Measurements from ENCODE around the gene F2RL3.

The F2RL3 gene

GRCh38 chr19:16888629-16889365 lies at the start of gene F2RL3:
TSS of gene F2RL3 (plus strand) at chr19:16888999. CDS start at chr19:16889190, 191 bp downstream.
- DNase-seq (ENCODE audit: low read depth): no peak

DNA sequence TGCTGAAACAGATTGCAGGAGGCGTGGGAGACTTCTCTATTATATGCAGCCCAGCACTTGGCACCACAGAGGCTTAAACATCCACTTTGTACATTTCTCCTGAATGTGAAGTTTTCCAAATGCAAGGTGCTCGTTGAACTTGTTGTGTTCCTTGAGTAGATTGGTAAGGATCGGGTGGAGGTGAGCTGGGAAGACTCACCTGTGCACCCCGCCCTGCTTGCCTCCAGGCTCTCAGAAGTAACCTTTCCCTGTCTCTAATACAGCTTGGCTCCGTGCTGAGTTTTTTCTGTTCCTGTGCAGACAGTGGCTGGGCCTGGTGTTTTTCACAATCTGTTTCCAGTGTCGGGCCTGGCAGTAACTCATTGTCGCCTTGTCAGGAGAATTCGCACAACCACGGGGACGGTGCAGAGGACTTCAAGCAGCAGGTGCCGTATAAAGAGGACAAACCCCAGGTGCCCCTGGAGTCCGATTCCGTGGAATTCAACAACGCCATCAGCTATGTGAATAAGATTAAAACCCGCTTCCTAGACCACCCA lies 47.3 kb upstream of the F2RL3 start:
- DNase-seq (ENCODE audit: low read depth): no peak

GRCh38 chr19:16846901-16847300 lies 41.9 kb upstream of the F2RL3 start:
- DNase-seq (ENCODE audit: low read depth): no peak

GRCh38 chr19:16847430-16847829 lies 41.4 kb upstream of the F2RL3 start:
- no peak for DNase-seq (ENCODE audit: low read depth)

- DNase-seq (ENCODE audit: low read depth): no peak
Measured at GRCh38 chr19:16849168-16849567, 39.6 kb upstream of the F2RL3 start.

- no peak for DNase-seq (ENCODE audit: low read depth)
Measured at GRCh38 chr19:16850133-16850532, 38.7 kb upstream of the F2RL3 start.

GRCh38 chr19:16851031-16851712 lies 37.6 kb upstream of the F2RL3 start:
- no peak for DNase-seq (ENCODE audit: low read depth)

GRCh38 chr19:16853066-16853465 lies 35.7 kb upstream of the F2RL3 start:
- no peak for DNase-seq (ENCODE audit: low read depth)

DNA sequence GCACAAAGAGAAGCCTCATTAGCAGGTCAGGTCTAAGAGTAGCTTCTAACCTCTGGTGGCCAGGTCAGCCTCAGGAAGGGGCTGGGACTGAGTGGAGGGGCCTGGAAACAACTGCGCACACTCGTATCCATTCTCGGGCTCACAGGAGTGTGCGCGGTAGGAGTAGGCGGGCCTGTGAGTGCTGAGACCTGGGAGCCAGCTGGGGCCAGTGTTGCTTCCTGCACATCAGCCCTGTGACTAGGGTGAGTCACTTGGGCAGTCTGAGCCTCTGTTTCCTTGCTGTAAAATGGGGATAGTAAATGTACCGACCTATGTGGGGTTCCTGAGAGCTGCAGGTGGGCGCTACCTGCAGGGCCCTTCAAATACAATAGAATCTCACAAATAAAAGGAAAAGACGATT lies 32.7 kb upstream of the F2RL3 start:
- DNase-seq (ENCODE audit: low read depth): no peak

DNA sequence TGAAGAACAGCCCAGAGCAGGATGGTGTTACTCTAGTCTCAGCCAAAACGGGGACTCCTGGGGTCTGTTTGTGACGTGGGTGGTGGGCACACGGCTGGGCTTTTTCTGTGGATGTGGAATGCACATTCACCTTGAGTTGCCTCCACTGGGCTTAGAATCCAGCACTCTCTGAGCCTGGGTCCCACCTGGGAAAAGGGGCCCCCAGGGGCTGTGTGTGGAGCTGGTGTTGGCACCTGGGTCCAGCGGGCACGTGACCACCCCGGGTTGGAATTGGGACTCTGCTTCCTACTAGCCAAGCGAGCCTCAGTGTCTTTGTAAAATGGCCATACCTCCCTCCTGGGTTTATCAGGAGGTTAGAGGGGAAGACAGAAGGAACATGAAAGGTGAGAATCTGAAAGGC lies 29.2 kb upstream of the F2RL3 start:
- no peak for DNase-seq (ENCODE audit: low read depth)

GRCh38 chr19:16860118-16860517 lies 28.7 kb upstream of the F2RL3 start:
- no peak for DNase-seq (ENCODE audit: low read depth)

- DNase-seq (ENCODE audit: low read depth): no peak
Measured at GRCh38 chr19:16861011-16861410, 27.8 kb upstream of the F2RL3 start.

DNA sequence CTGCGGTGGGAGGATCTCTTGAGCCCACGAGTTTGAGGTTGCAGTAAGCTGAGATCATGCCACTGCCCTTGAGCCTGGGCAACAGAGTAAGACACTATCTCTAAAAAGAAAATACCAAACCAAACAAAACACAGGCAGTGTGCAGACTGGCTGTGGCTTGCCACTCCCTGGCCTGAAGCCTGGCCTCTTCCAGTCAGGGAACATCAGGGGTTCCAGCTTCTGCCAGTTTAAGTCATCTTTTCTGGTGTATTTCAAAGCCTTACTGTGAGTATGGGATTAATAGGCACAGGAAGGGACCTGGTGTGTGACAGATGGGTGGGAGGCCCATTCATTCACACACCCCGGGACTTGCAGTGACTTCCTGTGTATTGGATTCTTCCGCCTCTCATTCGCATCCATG lies 27.0 kb upstream of the F2RL3 start:
- DNase-seq (ENCODE audit: low read depth): no peak

- DNase-seq (ENCODE audit: low read depth): no peak
Measured at GRCh38 chr19:16862826-16863415, 25.9 kb upstream of the F2RL3 start.

DNA sequence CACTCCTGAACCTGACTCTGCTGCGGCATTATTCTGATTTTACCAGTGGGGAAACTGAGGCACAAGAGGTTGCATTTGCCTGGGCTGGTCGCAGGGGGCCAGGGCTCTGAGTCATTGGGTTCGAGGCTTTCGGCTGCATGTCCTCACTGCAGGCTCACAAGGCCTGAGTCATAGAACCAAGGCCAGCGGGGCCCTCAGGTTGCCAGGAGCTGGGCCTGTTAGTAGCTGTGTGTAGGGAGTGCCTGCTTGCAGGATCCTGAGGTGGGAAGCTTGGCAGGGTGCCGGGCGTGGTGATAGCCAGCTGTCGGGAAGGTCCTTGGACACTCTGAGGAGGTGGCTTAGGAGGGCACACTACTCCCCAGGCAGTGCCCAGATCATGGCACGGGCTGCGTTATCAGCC lies 21.6 kb upstream of the F2RL3 start:
- no peak for DNase-seq (ENCODE audit: low read depth)

GRCh38 chr19:16868423-16869130 lies 20.2 kb upstream of the F2RL3 start:
- no peak for DNase-seq (ENCODE audit: low read depth)

- DNase-seq (ENCODE audit: low read depth): no peak
Measured at GRCh38 chr19:16869331-16869972, 19.3 kb upstream of the F2RL3 start.

DNA sequence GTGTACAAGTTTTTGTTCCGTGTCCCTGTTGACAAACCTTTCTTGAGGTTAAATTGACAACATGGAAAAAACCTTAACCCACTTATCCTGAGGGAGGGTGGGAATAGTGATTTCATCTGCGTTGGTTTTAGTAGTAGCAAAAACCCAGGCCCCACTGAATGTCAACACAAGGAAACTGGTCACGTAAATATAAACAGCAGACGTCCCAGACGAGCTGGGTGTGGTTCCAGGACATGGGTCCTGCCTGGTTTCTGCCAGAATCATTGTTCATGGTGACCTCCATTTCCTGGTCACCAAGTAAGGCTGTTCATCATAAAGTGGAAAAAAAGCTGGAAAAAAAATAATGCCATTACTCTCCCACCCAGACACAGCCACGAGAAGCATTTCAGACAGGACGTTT lies 16.9 kb upstream of the F2RL3 start:
- no peak for DNase-seq (ENCODE audit: low read depth)

- no peak for DNase-seq (ENCODE audit: low read depth)
Measured at GRCh38 chr19:16872728-16873127, 16.1 kb upstream of the F2RL3 start.

- DNase-seq (ENCODE audit: low read depth): no peak
Measured at GRCh38 chr19:16873594-16873993, 15.2 kb upstream of the F2RL3 start.

GRCh38 chr19:16874250-16874977 lies 14.4 kb upstream of the F2RL3 start:
- no peak for DNase-seq (ENCODE audit: low read depth)

Measured in activated T-helper 1 cell treated with Interleukin-2 at 50 U/mL for 16 hours (primary cell).